Endometrial microvascular endothelial cells (primary cell): ENCODE results near the gene STIP1. TPM values are rescaled to one million over a fixed set of nuclear protein-coding genes. Genes with fewer than 3 reads are reported as not detected.

Experiments used
- in situ Hi-C: cut with HindIII; loops from 2 replicates; pipeline ENCODE4 v1.10.0; 2017; ENCODE audit warnings: low sequenced_read_pairs, low pct_unique_long_range_greater_than_20kb; ENCODE audit errors: inconsistent ontology term
- total RNA-seq: library from RNA; depleted of rRNA; stranded (reverse); fragments of >200 nt; gene quantifications from one replicate; pipeline ENCODE4 v1.2.3, GENCODE V29; 2015; ENCODE audit errors: inconsistent ontology term

The STIP1 gene
- total RNA-seq, 1 donor from 2014 or later = 303 TPM

DNA sequence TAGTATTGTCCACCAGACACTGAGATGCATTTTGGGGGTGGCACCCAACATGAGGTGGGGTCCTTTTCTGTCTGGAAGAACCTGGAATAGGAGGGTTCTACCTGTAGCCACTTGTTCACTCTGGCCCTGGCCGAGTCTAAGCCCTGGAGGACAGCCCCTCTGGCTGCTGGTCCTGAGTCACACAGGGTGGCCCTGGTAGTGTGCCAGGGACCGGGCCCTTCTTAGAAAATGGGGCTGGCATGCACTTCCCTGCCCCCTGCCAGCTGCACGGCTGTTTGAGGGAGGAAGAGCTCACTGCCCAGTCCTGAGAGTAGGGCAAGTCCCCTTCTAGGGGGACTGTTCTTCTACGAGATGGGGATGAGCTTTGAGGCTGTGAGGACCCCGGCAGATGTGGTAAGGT lies 67.5 kb downstream of the STIP1 start:
- in situ Hi-C loops = no loop called here

Other genes with a start within 250 kb of the STIP1 start
- 20.6 TPM for gene NAA40, start 247.2 kb upstream of the STIP1 start, total RNA-seq
- gene COX8A, start 211.6 kb upstream of the STIP1 start, total RNA-seq = 596 TPM
- gene OTUB1, start 199.7 kb upstream of the STIP1 start, total RNA-seq = 108 TPM
- not detected for gene FLRT1, start 150.2 kb upstream of the STIP1 start, total RNA-seq
- 16.0 TPM for gene MACROD1, start 20.1 kb upstream of the STIP1 start, total RNA-seq
- 47.3 TPM for gene FERMT3, start 20.6 kb downstream of the STIP1 start, total RNA-seq
- 120 TPM for gene TRPT1, start 40.0 kb downstream of the STIP1 start, total RNA-seq
- 61.4 TPM for gene NUDT22, start 40.1 kb downstream of the STIP1 start, total RNA-seq
- gene DNAJC4, start 44.4 kb downstream of the STIP1 start, total RNA-seq = 14.7 TPM
- gene VEGFB, start 48.4 kb downstream of the STIP1 start, total RNA-seq = 44.2 TPM
- 49.9 TPM for gene FKBP2, start 54.9 kb downstream of the STIP1 start, total RNA-seq
- 283 TPM for gene PPP1R14B, start 60.8 kb downstream of the STIP1 start, total RNA-seq
- gene PLCB3, start 65.4 kb downstream of the STIP1 start, total RNA-seq = 61.8 TPM
- 91.0 TPM for gene BAD, start 98.5 kb downstream of the STIP1 start, total RNA-seq
- gene GPR137, start 99.7 kb downstream of the STIP1 start, total RNA-seq = 26.8 TPM
- gene KCNK4, start 105.1 kb downstream of the STIP1 start, total RNA-seq = not detected
- gene CATSPERZ, start 114.2 kb downstream of the STIP1 start, total RNA-seq = 3.5 TPM
- gene ESRRA, start 119.4 kb downstream of the STIP1 start, total RNA-seq = 44.8 TPM
- gene TRMT112, start 131.4 kb downstream of the STIP1 start, total RNA-seq = 256 TPM
- 225 TPM for gene PRDX5, start 131.9 kb downstream of the STIP1 start, total RNA-seq
- 8.5 TPM for gene CCDC88B, start 154.0 kb downstream of the STIP1 start, total RNA-seq
- 69.0 TPM for gene RPS6KA4, start 173.0 kb downstream of the STIP1 start, total RNA-seq